ENCODE results near the gene JDP2. TPM values are rescaled to one million over a fixed set of nuclear protein-coding genes. Genes with fewer than 3 reads are reported as not detected.

The JDP2 gene
- total RNA-seq, 2 experiments from 2014 or later: 2.6 to 2.9 TPM

DNA sequence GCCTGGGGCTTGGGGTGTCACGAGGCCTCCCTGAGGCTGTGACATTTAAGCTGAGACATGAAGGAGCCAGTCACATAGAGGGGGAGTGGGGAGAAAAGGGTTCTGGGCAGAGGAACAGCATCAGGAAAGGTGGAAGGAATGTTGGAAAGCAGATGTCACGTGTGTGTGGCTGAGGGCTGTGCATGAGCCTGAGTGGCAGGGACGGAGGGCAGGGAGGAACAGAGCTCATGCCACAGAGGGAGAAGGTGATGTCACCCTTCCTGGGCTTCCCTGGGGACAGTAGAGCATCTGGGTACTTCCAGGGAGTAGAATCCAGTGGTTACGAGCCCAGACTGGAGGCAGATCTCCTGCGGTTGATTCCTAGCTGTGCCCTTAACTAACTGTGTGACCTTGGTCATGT is 32.0 kb upstream of the JDP2 start:
- CTCF ChIA-PET: no interaction called here
- POLR2A ChIA-PET: interaction anchor here (1.2 to 1.5 kb wide), 2 partner anchors 20 to 29 kb away, joined by 3 to 4 read pairs; no protein-coding TSS in a partner anchor
- Mint-ChIP-seq H3K27ac (no peak overlapping the region), H3K36me3 (ENCODE audit: low read depth) (no peaks in the 10 kb centered on the region), H3K27me3 (peaks cover 6% of the 10 kb centered on the region), H3K4me3 (no peak overlapping the region), H3K4me1 (peaks cover 14% of the 10 kb centered on the region), H3K9me3 (peaks cover 2% of the 10 kb centered on the region)
- no peak for DNase-seq

DNA sequence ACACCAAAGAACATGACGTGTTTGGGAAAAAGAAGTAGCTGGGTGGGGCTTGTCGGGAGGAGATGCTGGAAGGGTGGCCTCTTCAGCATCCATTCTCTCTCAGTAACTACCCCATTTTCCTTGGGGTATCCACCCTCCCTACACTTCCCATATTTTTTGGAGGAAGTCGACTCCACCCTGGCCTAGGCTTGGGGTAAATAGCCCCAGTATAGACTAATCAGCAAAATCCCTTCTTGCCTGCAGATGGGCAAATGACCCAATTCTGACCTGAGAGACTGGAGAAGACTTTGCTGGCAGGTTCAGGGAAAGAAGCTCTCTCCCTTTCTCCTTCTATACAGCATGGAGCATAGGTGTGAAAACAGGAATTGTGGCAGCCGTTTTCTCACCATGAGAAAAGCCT is 28.5 kb upstream of the JDP2 start:
- H3K4me1 Mint-ChIP-seq: peaks cover 26% of the 10 kb centered on the region

DNA sequence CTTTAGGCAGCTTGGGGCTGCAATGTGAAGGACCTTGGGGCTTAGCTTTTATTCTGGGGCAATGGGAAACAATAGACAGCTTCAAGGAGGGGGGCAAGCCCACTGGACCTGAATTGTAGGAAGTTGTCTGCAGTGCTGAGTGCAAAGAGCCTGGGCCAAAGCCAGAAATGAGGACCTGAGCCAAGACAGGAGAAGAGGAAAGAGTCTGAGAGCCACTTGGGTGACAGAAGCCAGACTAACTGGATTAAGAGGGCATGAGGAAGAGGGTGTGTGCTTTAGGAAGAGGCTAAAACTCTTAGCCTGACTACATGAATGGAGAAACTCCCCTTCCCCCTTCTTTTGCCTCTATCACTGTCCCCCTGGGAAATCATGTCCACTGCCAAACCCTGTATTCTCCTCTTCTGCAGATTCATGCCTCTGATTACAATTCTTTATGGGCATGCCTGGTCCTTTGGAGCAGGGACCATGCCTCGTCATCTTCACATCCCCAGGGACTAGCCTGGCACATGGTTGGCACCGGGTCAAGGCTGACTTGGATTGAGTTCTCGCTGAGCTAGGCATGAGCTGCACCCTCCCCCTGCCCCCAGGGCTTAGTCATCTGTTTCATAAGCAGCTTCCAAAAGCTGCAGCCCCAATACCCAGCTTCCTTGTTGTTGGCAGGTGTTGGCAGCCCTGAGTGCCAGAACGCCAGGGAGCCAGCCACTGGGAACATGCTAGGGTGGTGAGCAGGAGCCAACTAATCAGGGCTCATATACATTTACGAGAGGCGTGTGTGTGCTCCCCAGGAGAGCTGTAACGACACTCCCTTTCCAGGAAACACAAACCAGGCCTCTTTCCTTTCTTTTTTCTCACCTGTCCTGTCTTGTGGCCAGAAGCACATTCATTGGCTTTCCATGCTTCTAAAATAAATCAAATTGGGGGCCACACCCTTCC is 27.7 kb upstream of the JDP2 start:
- Mint-ChIP-seq H3K27me3 (peaks cover 7% of the 10 kb centered on the region), H3K4me3 (no peak overlapping the region), H3K36me3 (ENCODE audit: low read depth) (no peaks in the 10 kb centered on the region), H3K4me1 (peaks cover 26% of the 10 kb centered on the region), H3K9me3 (peaks cover 2% of the 10 kb centered on the region), H3K27ac (no peak overlapping the region)
- CTCF ChIA-PET: interaction anchor here (1.0 to 1.3 kb wide), 3 partner anchors 87 to 255 kb away, joined by 3 to 4 read pairs (median 4); no protein-coding TSS in a partner anchor
- POLR2A ChIA-PET: no interaction called here
- no peak for DNase-seq

More for the DNA sequence above, 28.5 kb upstream of the JDP2 start:
- CTCF ChIA-PET: interaction anchor here (0.9 to 1.3 kb wide), 3 partner anchors 95 to 256 kb away, joined by 3 to 4 read pairs (median 4); no protein-coding TSS in a partner anchor
- Mint-ChIP-seq H3K9me3 (peaks cover 2% of the 10 kb centered on the region), H3K27ac (no peak overlapping the region), H3K4me3 (no peak overlapping the region), H3K27me3 (peaks cover 6% of the 10 kb centered on the region), H3K36me3 (ENCODE audit: low read depth) (no peaks in the 10 kb centered on the region)
- POLR2A ChIA-PET: no interaction called here
- DNase-seq: no peak

DNA sequence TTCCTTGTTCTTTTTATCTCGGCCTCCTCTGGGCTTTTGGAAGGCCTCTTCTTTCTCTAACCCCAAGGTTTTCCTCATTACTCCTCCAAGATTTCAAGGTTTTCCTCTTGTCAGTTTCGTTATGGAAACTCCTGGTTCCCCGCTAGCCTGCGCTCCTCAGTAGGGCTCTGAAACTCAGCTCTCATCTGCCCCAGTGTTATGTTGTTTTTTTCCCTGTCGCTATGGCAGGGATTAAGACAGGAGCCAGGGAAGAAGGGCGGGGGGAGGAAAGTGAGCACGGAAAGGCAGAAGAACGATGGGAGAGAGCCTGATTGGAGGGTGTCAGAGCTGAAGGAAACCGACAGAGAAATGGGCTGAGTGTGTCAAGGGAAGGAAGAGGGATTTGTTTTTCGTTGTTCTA is 26.5 kb upstream of the JDP2 start:
- Mint-ChIP-seq H3K4me1 (peaks cover 26% of the 10 kb centered on the region), H3K27me3 (peaks cover 4% of the 10 kb centered on the region), H3K27ac (no peak overlapping the region), H3K9me3 (peaks cover 2% of the 10 kb centered on the region), H3K36me3 (ENCODE audit: low read depth) (no peaks in the 10 kb centered on the region), H3K4me3 (no peak overlapping the region)
- no peak for DNase-seq
- POLR2A ChIA-PET: no interaction called here
- CTCF ChIA-PET: no interaction called here

DNA sequence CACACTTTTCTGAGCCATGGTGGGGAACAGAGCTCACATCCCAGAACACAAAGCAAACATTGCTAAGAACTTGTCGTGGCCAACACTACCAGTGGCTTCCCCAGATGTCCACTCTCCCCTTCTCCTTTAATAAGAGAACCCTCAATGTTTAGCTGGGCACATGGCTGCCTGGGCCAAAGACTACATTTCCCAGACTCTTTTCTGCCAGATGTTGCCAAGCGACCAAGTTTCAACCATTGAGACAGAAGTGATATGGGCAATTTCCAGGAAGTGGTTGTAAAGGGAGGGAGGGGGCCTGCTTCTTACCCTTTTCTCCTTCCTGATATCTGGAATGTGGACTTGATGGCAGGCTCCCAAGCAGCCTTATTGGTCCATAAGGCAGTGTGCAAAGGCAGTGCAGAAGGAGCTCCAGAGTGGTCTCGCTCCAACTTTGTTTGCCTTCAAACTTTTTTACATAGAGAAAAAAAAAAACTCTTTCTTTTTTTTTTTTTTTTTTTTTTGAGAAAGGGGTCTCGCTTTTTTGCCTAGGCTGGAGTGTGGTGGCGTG is 24.9 kb upstream of the JDP2 start:
- H3K36me3 Mint-ChIP-seq (ENCODE audit: low read depth): no peaks in the 10 kb centered on the region
- ChIA-PET CTCF (interaction anchor here (1.1 kb wide), 1 partner anchor 86 kb away, joined by 3 read pairs; no protein-coding TSS in a partner anchor), POLR2A (no interaction called here)
- no peak overlapping the region for H3K4me3 Mint-ChIP-seq
- peaks cover 26% of the 10 kb centered on the region for H3K4me1 Mint-ChIP-seq
- H3K9me3 Mint-ChIP-seq: peaks cover 2% of the 10 kb centered on the region
- H3K27me3 Mint-ChIP-seq: peaks cover 2% of the 10 kb centered on the region
- DNase-seq: no peak
- no peak overlapping the region for H3K27ac Mint-ChIP-seq

DNA sequence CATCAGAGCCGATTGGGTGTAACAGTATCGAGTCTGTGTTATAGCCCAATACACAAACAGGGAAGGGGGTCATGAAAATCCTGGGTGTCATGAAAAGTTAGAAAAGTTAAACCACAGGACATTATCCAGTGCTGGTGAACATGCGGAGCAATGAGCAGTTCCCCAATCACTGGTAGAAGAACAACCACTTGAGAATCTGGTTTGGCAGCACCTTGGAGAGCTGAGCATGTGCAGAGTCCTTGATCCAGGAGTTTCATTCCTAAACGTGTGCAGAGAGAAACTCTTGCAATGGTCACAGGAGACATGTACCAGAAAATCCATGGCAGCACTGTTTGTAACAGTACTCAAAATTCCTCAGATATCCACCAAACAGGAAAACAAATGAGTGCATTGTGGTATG is 23.0 kb upstream of the JDP2 start:
- DNase-seq: no peak
- H3K27me3 Mint-ChIP-seq: peaks cover 2% of the 10 kb centered on the region
- H3K4me3 Mint-ChIP-seq: no peak overlapping the region
- ChIA-PET POLR2A (no interaction called here), CTCF (no interaction called here)
- no peaks in the 10 kb centered on the region for H3K36me3 Mint-ChIP-seq (ENCODE audit: low read depth)
- H3K27ac Mint-ChIP-seq: no peak overlapping the region
- peaks cover 21% of the 10 kb centered on the region for H3K4me1 Mint-ChIP-seq
- H3K9me3 Mint-ChIP-seq: no peaks in the 10 kb centered on the region

DNA sequence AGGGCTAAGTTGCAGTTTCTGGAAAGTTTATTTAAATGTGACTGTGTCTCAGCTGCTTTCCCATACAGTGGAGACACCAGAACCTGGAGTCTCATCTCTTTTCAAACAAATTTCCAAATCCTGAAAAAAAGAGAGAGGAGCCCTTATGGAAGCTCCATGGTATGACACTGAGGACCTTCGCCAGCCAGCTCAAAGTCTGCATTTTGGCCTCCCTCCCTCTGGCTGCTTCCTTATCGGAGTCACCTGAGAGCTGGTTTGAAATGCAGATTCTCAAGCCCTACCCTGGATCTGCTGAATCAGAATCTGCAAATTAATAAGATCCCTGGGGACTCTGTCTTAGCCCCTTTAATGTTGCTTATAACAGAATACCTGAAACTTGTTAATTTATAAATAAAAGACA is 21.7 kb upstream of the JDP2 start:
- H3K9me3 Mint-ChIP-seq: no peaks in the 10 kb centered on the region
- ChIA-PET POLR2A (no interaction called here), CTCF (no interaction called here)
- H3K27me3 Mint-ChIP-seq: peaks cover 2% of the 10 kb centered on the region
- no peaks in the 10 kb centered on the region for H3K36me3 Mint-ChIP-seq (ENCODE audit: low read depth)
- peaks cover 10% of the 10 kb centered on the region for H3K4me1 Mint-ChIP-seq
- H3K4me3 Mint-ChIP-seq: no peak overlapping the region
- H3K27ac Mint-ChIP-seq: no peak overlapping the region
- no peak for DNase-seq

DNA sequence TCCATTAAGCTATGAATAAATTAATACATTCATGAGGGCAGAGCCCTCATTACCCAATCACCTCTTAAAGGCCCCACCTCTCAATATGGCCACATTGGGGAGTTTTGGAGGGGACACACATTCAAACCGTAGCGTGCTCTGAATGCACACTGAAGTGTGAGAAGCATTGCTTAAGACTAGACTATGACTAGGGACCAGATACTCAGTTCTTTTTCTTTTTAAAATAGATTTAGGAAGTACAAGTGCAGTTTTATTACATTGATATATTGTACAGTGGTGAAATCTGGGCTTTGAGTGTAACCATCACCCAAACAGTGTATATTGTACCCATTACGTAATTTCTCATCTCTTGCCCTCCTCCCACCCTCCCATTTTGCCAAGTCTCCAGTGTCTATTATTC is 21.0 kb upstream of the JDP2 start:
- Mint-ChIP-seq H3K27ac (no peak overlapping the region), H3K36me3 (ENCODE audit: low read depth) (no peaks in the 10 kb centered on the region), H3K27me3 (peaks cover 2% of the 10 kb centered on the region), H3K4me1 (peaks cover 3% of the 10 kb centered on the region), H3K9me3 (no peaks in the 10 kb centered on the region), H3K4me3 (no peak overlapping the region)
- ChIA-PET CTCF (no interaction called here), POLR2A (no interaction called here)
- no peak for DNase-seq

DNA sequence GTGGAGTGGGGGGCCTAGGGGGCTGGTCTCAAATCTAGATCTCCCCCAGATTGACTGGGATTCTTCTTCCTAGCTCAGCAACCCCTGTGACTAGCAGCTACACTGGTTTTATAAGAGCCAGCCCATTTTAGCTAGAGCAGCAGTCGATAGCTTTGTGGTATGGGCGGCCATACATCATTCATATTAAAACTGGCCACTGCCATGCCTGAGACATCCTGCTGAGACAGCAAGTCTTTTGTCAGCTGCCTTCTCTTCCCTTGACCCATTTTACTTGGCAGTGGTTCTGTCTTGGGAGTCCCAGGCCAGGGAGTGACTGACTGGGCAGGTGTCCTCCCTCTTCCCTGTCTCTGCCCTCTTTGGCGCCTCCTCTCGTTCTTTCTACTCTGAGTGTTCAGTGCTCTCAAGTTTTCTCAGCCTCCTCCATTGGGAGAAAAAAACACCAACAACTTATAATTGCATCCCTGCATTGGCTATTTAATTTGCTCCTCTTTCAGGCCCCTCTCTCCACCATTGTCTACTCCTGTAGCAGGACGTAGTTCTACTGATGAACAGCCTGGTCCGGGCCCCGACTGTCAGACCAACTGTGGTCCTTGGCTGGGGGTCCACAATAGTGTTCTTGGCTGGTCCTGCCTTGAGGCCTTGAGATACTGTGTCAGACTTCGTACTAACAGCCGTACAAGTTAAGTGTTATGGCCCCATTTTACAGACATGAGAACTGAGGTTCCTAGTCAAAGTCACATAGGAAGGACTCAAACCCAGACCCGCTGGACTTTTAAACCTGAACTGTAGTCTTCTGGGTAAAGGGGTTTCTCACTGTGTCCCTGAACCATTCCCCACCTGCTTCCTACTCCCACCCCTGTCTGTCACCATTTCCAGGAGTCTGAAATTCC is 18.3 kb upstream of the JDP2 start:
- Mint-ChIP-seq H3K27me3 (peaks cover 4% of the 10 kb centered on the region), H3K4me3 (no peak overlapping the region), H3K9me3 (no peaks in the 10 kb centered on the region), H3K4me1 (no peaks in the 10 kb centered on the region), H3K27ac (no peak overlapping the region), H3K36me3 (ENCODE audit: low read depth) (no peaks in the 10 kb centered on the region)
- ChIA-PET CTCF (no interaction called here), POLR2A (no interaction called here)
- no peak for DNase-seq

DNA sequence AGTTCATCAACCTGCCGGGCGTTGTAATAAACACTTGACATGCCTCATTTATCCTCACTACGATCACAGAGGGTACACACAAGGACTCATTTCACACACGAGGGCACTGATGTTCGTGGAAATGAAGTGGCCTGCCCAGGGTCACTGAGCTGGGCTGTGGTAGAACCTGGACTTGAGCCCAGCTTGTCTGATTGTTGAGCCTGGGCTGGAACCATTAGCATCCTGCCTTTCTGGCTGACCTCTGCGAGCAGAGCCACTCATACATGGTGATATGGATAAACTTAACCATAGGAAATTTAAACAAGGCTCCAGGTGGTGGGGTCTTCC is 16.6 kb upstream of the JDP2 start:
- no peak for DNase-seq
- no peak overlapping the region for H3K27ac Mint-ChIP-seq
- no peaks in the 10 kb centered on the region for H3K9me3 Mint-ChIP-seq
- peaks cover 3% of the 10 kb centered on the region for H3K27me3 Mint-ChIP-seq
- no peak overlapping the region for H3K4me3 Mint-ChIP-seq
- ChIA-PET CTCF (no interaction called here), POLR2A (interaction anchor here (0.8 kb wide), 1 partner anchor 17 kb away, joined by 3 read pairs; no protein-coding TSS in a partner anchor)
- no peaks in the 10 kb centered on the region for H3K4me1 Mint-ChIP-seq
- no peaks in the 10 kb centered on the region for H3K36me3 Mint-ChIP-seq (ENCODE audit: low read depth)

DNA sequence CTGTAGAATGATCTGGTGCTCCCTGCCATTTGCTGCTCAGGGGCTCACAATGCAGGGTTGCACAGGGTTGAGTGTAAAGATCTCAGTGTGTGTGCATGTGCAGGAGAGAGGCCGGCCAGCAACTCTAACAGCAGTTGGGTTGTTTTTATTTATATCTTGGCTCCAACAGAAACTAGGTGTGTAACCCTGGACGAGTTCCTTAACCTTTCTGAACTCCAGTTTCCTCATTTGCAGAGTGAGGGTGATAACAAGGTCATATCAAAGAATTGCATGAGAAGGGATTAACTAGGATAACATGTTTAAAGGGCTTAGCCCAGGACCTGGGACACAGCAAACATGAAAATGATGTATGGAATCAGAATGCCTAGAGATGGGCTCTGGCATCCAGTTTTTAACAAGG is 14.8 kb upstream of the JDP2 start:
- no peaks in the 10 kb centered on the region for H3K4me1 Mint-ChIP-seq
- ChIA-PET CTCF (no interaction called here), POLR2A (no interaction called here)
- H3K27me3 Mint-ChIP-seq: peaks cover 3% of the 10 kb centered on the region
- no peak for DNase-seq
- no peaks in the 10 kb centered on the region for H3K36me3 Mint-ChIP-seq (ENCODE audit: low read depth)
- H3K27ac Mint-ChIP-seq: no peak overlapping the region
- H3K9me3 Mint-ChIP-seq: no peaks in the 10 kb centered on the region
- H3K4me3 Mint-ChIP-seq: no peak overlapping the region

DNA sequence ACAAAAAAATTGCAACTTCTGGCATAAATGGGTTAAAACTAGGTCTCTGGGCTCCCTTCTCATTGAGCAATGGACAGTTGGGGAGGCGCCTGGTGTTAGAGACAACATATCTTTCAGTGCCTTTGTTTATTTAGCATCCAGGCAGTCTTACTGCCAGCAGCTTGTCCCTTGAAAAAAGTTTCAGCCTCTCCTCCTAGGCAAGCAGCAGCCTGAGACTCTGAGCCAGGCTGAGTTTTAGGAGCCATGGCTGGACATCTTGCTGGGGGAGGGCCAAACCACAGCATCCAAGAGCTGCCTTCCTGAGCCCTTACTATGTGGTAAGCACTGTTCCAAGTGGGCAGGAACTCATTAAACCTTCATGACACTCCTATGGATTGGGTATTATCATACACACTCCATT is 10.1 kb upstream of the JDP2 start:
- no peak for DNase-seq
- peaks cover 17% of the 10 kb centered on the region for H3K4me1 Mint-ChIP-seq
- no peaks in the 10 kb centered on the region for H3K36me3 Mint-ChIP-seq (ENCODE audit: low read depth)
- no peak overlapping the region for H3K4me3 Mint-ChIP-seq
- POLR2A ChIA-PET: no interaction called here
- no peak overlapping the region for H3K27ac Mint-ChIP-seq
- CTCF ChIA-PET: no interaction called here
- peaks cover 3% of the 10 kb centered on the region for H3K27me3 Mint-ChIP-seq
- H3K9me3 Mint-ChIP-seq: no peaks in the 10 kb centered on the region

Data from activated CD4-positive, alpha-beta memory T cell treated with anti-CD3 and anti-CD28 coated beads, Interleukin-2, amount 10 ng/mL, durations not matched to agents 7 days and 5 days (primary cell).